Activated CD4-positive, alpha-beta T cell treated with anti-CD3 and anti-CD28 coated beads, Interleukin-2, amount 50 U/mL, for 24 hours (primary cell): ENCODE data around the gene HYAL1.

ENCODE experiments used
- DNase-seq, 2 donors: peaks; one replicate each; pipeline ENCODE4 v3.0.0-alpha.2; 2020; ENCODE audit warnings: low read depth in 1 of 2, low spot score in 1 of 2

Gene HYAL1

GRCh38 chr3:50334339-50335075 is 31.1 kb upstream of the HYAL1 start:
- DNase-seq = no peak

- no peak for DNase-seq
Observed at GRCh38 chr3:50333744-50334328, 30.5 kb upstream of the HYAL1 start.

- DNase-seq = no peak
Observed at GRCh38 chr3:50331364-50331907, 28.1 kb upstream of the HYAL1 start.

GRCh38 chr3:50330330-50330729 is 27.0 kb upstream of the HYAL1 start:
- no peak for DNase-seq

GRCh38 chr3:50327943-50328691 is 24.7 kb upstream of the HYAL1 start, which contains the start of gene TUSC2:
TSS of gene TUSC2 (minus strand) at chr3:50328223. CDS start at chr3:50328099, 124 bp downstream.
- DNase-seq = peak; percentile 84 to 94

- DNase-seq = no peak
Observed at GRCh38 chr3:50327129-50327528, 23.8 kb upstream of the HYAL1 start.

GRCh38 chr3:50326182-50326541 is 22.8 kb upstream of the HYAL1 start:
- no peak for DNase-seq

GRCh38 chr3:50325497-50326181 is 22.3 kb upstream of the HYAL1 start:
- DNase-seq = no peak

- DNase-seq = no peak
Observed at GRCh38 chr3:50325113-50325480, 21.7 kb upstream of the HYAL1 start.

GRCh38 chr3:50324351-50325112 is 21.2 kb upstream of the HYAL1 start:
- DNase-seq = no peak

- DNase-seq = no peak
Observed at GRCh38 chr3:50323614-50324199, 20.3 kb upstream of the HYAL1 start.

GRCh38 chr3:50323092-50323600 is 19.8 kb upstream of the HYAL1 start:
- DNase-seq = no peak

GRCh38 chr3:50322386-50323091 is 19.2 kb upstream of the HYAL1 start, which contains the start of gene HYAL2:
TSS of gene HYAL2 (minus strand) at chr3:50322745. CDS start at chr3:50320489, 2,256 bp downstream.
- no peak for DNase-seq

GRCh38 chr3:50322115-50322385 is 18.7 kb upstream of the HYAL1 start:
- DNase-seq = no peak

- peak; percentile 75 to 78 for DNase-seq
Observed at GRCh38 chr3:50321336-50322114, 18.2 kb upstream of the HYAL1 start.

GRCh38 chr3:50320853-50321335 is 17.5 kb upstream of the HYAL1 start:
- DNase-seq = peak in 1 of 2 donors; percentile 47

GRCh38 chr3:50319894-50320625 is 16.7 kb upstream of the HYAL1 start:
- no peak for DNase-seq
